IgD-negative memory B cell (primary cell): ENCODE results near the gene EMID1. TPM values are rescaled to one million over a fixed set of nuclear protein-coding genes. Genes with fewer than 3 reads are reported as not detected.
A peak's percentile ranks its signal among the peaks of the same experiment; 100 is the strongest.

Source experiments
- H3K27ac Mint-ChIP-seq, 3 donors: one replicate each; pipeline ENCODE4 v1.8.0; 2020 to 2022; ENCODE audit warnings: mild to moderate bottlenecking in 3 of 3, mixed read lengths in 3 of 3, moderate library complexity in 1 of 3
- H3K27me3 Mint-ChIP-seq: one replicate; pipeline ENCODE4 v1.8.0; 2021; ENCODE audit warnings: mixed read lengths
- H3K36me3 Mint-ChIP-seq: one replicate; pipeline ENCODE4 v1.8.0; 2020; ENCODE audit warnings: mild to moderate bottlenecking, mixed read lengths
- H3K4me1 Mint-ChIP-seq, 3 donors: one replicate each; pipeline ENCODE4 v1.8.0; 2020 to 2022; ENCODE audit warnings: mixed read lengths in 3 of 3, mild to moderate bottlenecking in 1 of 3
- H3K4me3 Mint-ChIP-seq, 4 donors: one replicate each; pipeline ENCODE4 v1.8.0; 2020 to 2022; ENCODE audit warnings: mild to moderate bottlenecking in 4 of 4, mixed read lengths in 4 of 4, moderate library complexity in 3 of 4
- H3K9me3 Mint-ChIP-seq, 3 donors: one replicate each; pipeline ENCODE4 v1.8.0; 2020 to 2021; ENCODE audit warnings: mixed read lengths in 3 of 3, mild to moderate bottlenecking in 1 of 3
- polyA plus RNA-seq: library from polyadenylated mRNA; unstranded; fragments of 300-500 nt; fragmentation: Illumina TruSeq; gene quantifications from one replicate; pipeline ENCODE4 v1.2.3, GENCODE V29; 2021

The EMID1 gene
- polyA plus RNA-seq, 1 donor from 2014 or later = not detected

GRCh38 chr22:29266564-29267461 lies 61.1 kb downstream of the EMID1 start:
- Mint-ChIP-seq H3K4me1 (peaks cover 21 to 47% (median 31%) of the 10 kb centered on the region in 3 donors), H3K27me3 (no peaks in the 10 kb centered on the region), H3K27ac (peak overlapping the region; percentile 63 to 99 (median 98)), H3K36me3 (peaks cover 8% of the 10 kb centered on the region), H3K9me3 (no peaks in the 10 kb centered on the region), H3K4me3 (peak overlapping the region; percentile 94 to 99 (median 98))

DNA sequence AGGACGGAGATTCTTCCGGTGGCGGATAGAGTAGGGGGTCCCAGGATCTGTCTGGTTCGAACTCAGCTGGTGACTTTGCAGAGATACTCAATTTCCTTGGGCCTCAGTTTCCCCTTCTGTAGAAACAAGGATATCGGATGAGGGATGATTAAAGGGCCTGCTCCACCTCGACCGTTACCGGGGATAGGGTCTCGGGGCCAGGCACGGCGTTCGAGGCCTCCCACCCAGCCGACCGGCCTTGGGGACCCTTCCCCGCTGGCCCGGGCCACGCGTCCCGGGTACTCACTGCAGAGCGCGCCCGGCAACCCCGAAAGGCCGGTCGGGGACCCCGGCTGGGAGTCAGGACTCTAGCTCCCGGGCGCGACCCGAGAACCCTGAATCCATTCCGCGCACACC lies 61.8 kb downstream of the EMID1 start:
- H3K4me3 Mint-ChIP-seq = peak overlapping the region; percentile 94 to 99 (median 98)

DNA sequence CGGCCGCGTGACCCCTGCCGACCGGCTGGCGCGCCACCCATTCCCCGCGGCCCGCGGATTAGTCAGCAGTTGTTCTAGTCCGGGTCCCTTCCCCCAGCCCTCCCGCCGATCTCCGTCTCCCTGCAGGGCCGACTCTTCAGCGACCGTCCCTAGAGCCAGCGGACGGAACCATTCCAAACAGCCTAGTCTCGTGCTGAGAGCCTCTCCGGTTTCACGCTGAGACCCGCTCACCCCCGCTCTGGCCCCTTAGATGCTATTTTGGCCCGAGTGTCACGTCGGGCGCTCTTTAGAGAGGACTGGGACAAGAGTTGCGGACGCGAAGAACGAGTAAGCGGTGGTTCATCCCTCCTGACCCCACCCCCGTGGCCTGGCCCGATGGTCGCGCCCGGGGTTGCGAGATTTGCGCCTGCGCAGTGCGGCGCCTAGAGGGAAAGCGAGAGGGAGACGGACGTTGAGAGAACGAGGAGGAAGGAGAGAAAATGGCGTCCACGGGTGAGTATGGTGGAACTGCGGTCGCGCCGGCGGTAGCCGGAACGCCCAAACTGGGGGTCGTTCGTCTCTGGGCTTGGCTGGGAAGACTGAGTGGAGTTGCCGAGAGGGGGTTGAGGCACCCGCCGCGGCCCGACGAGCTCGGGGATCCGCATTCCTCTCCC lies 62.3 kb downstream of the EMID1 start, which contains the start of the genes EWSR1 and RHBDD3:
EWSR1 (plus strand) TSS at position 411 of the 653 bp plus-strand sequence; CDS start at position 480, 69 bp downstream.
RHBDD3 (minus strand) TSS at position 124 of the 653 bp plus-strand sequence. CDS start 2,355 bp downstream, outside the sequence.
- H3K4me3 Mint-ChIP-seq = peak within 1 kb of the TSS; percentile 94 to 99 (median 98)
- no peaks in the 10 kb centered on the region for H3K27me3 Mint-ChIP-seq
- H3K27ac Mint-ChIP-seq = peak within 1 kb of the TSS; percentile 98 to 100 (median 99)
- peaks cover 29 to 55% (median 43%) of the 10 kb centered on the region in 3 donors for H3K4me1 Mint-ChIP-seq
- peaks cover 8% of the 10 kb centered on the region for H3K36me3 Mint-ChIP-seq
- H3K9me3 Mint-ChIP-seq = no peaks in the 10 kb centered on the region

More for the DNA sequence above, 61.8 kb downstream of the EMID1 start:
- Mint-ChIP-seq H3K9me3 (no peaks in the 10 kb centered on the region), H3K36me3 (peaks cover 8% of the 10 kb centered on the region), H3K27ac (peak overlapping the region; percentile 98 to 100 (median 99)), H3K4me1 (peaks cover 24 to 50% (median 38%) of the 10 kb centered on the region in 3 donors), H3K27me3 (no peaks in the 10 kb centered on the region)

DNA sequence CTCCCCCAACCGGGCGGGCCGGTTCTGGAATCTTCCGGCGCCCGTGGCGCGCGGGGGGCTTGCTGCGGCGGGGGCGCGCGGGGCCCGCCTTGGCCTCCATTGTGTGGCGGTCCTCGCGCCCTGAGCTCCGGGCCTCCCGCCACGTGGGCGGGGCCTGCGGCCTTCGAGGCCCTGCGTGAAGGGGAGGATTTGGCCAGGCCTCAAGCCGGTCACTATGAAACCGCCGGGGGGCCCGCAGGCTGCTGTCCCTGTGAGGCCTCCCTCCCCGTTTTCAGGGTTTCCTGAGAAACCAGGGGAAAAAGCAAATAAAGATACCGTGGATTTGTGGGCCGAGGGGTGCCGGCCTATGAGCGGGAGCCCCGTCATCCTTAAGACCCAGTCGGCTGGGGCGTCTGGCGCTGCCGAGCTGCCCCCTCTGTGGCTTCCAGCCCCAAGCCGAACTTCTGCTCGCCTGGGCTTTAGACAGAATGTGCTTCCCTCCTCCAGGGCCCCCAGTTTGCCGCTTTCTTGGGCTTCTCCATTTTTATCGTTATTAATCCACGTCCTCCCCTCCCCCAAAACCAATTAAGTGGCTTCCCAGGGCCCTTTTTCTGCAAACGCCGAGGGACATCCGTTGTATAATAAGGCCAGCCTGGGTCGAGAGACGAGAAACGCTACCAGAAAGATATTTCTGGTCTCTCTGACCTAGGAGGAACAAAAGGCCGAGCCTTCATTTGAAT lies 63.0 kb downstream of the EMID1 start:
- Mint-ChIP-seq H3K36me3 (peaks cover 8% of the 10 kb centered on the region), H3K9me3 (no peaks in the 10 kb centered on the region), H3K4me3 (peak overlapping the region; percentile 94 to 99 (median 98)), H3K27me3 (no peaks in the 10 kb centered on the region), H3K4me1 (peaks cover 33 to 62% (median 48%) of the 10 kb centered on the region in 3 donors), H3K27ac (peak overlapping the region; percentile 98 to 100 (median 99))

DNA sequence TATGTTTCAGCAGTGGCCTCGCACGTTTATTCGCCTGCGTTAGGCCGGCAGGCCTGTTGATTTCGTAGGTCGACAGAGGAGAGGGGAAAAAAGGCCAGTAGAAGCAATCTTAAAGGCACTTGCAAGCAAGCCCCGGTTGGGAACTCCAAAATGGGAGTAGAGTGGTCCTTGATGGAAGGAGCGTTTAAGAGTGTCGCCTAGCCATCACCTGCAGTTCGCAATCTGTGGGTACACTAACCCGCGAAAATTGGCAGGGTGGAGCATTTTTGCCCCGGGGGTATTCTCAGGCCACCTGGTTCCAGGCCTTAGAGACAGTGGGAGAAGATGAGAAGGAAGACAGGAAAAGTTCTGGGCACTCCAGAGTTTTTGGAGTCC lies 63.5 kb downstream of the EMID1 start:
- H3K36me3 Mint-ChIP-seq = peaks cover 8% of the 10 kb centered on the region
- peaks cover 33 to 62% (median 49%) of the 10 kb centered on the region in 3 donors for H3K4me1 Mint-ChIP-seq
- no peaks in the 10 kb centered on the region for H3K9me3 Mint-ChIP-seq
- H3K27me3 Mint-ChIP-seq = no peaks in the 10 kb centered on the region
- H3K4me3 Mint-ChIP-seq = peak overlapping the region; percentile 94 to 99 (median 98)
- peak overlapping the region; percentile 98 to 100 (median 99) for H3K27ac Mint-ChIP-seq

GRCh38 chr22:29269731-29270474 lies 64.2 kb downstream of the EMID1 start:
- H3K4me1 Mint-ChIP-seq = peaks cover 34 to 69% (median 53%) of the 10 kb centered on the region in 3 donors
- no peaks in the 10 kb centered on the region for H3K27me3 Mint-ChIP-seq
- no peaks in the 10 kb centered on the region for H3K9me3 Mint-ChIP-seq
- H3K4me3 Mint-ChIP-seq = peak overlapping the region; percentile 94 to 99 (median 98)
- peak overlapping the region; percentile 98 to 100 (median 99) for H3K27ac Mint-ChIP-seq
- H3K36me3 Mint-ChIP-seq = peaks cover 8% of the 10 kb centered on the region

- Mint-ChIP-seq H3K4me1 (peaks cover 34 to 71% (median 55%) of the 10 kb centered on the region in 3 donors), H3K36me3 (peaks cover 8% of the 10 kb centered on the region), H3K9me3 (no peaks in the 10 kb centered on the region), H3K4me3 (peak overlapping the region; percentile 94 to 99 (median 98)), H3K27ac (peak overlapping the region; percentile 34 to 99 (median 98)), H3K27me3 (no peaks in the 10 kb centered on the region)
These were observed 65.0 kb downstream of the EMID1 start for GRCh38 chr22:29270475-29271271.

- H3K4me3 Mint-ChIP-seq = peak overlapping the region in 3 of 4 donors; percentile 2 to 90 (median 43)
- H3K4me1 Mint-ChIP-seq = peaks cover 29 to 75% (median 59%) of the 10 kb centered on the region in 3 donors
- H3K27ac Mint-ChIP-seq = peak overlapping the region in 1 of 3 donors; percentile 17
- H3K9me3 Mint-ChIP-seq = no peaks in the 10 kb centered on the region
- no peaks in the 10 kb centered on the region for H3K27me3 Mint-ChIP-seq
- H3K36me3 Mint-ChIP-seq = peaks cover 5% of the 10 kb centered on the region
These were observed 66.9 kb downstream of the EMID1 start for GRCh38 chr22:29272624-29273023.

- no peaks in the 10 kb centered on the region for H3K9me3 Mint-ChIP-seq
- peaks cover 26 to 59% (median 53%) of the 10 kb centered on the region in 3 donors for H3K4me1 Mint-ChIP-seq
- no peak overlapping the region for H3K4me3 Mint-ChIP-seq
- H3K36me3 Mint-ChIP-seq = no peaks in the 10 kb centered on the region
- H3K27ac Mint-ChIP-seq = no peak overlapping the region
- no peaks in the 10 kb centered on the region for H3K27me3 Mint-ChIP-seq
These were observed 69.5 kb downstream of the EMID1 start for GRCh38 chr22:29275167-29275566.

DNA sequence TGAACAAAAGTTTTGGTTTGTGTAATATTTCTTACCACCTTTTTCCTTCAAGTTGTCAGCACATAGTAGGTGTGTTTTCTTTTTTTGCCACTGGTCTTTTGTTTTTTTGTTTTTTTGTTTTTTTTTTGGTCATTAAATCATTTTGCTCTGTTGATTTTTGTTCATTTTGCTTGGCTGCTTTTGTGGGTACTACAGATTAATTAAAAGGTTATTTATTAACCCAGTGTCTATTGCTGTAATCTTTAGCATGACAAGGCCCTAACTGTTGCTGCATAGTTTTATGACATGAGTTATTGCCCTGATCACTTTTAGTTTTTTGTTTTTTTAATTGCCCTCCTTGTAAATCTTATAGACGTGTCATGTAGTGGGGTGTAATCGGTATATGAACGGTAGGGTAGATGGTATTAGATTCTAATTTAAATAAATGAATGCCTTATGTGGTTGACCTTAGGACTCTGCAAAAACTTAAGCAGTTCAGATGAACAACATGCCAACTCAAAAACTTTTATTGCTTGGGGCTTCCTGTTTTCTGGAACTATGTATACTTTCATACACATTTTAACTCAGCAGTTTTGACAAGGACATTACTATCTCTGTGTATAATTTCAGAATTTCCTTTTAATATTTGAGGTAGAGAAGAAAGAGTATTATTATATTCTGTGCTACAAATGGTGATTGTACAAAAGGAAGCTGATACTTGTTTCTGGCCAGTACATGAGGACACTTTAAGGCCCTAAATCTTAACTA lies 70.3 kb downstream of the EMID1 start:
- H3K27me3 Mint-ChIP-seq = no peaks in the 10 kb centered on the region
- H3K4me3 Mint-ChIP-seq = peak overlapping the region in 1 of 4 donors; percentile 20
- peaks cover 18 to 51% (median 45%) of the 10 kb centered on the region in 3 donors for H3K4me1 Mint-ChIP-seq
- no peaks in the 10 kb centered on the region for H3K9me3 Mint-ChIP-seq
- no peaks in the 10 kb centered on the region for H3K36me3 Mint-ChIP-seq
- peak overlapping the region in 1 of 3 donors; percentile 40 for H3K27ac Mint-ChIP-seq

DNA sequence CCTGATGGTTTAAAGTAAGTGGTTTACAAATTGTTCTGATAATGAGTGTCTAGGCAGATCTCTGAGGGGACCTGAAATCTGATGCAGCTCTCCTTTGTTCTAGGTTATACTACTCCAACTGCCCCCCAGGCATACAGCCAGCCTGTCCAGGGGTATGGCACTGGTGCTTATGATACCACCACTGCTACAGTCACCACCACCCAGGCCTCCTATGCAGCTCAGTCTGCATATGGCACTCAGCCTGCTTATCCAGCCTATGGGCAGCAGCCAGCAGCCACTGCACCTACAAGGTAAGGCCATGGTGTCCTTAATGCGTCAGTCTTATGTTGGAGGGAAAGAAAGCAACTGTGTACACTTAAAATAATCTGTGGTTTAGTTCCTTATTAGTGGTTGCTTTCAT lies 72.2 kb downstream of the EMID1 start:
- Mint-ChIP-seq H3K27ac (peak overlapping the region in 2 of 3 donors; percentile 59 to 67), H3K4me1 (peaks cover 6 to 36% (median 26%) of the 10 kb centered on the region in 3 donors), H3K9me3 (no peaks in the 10 kb centered on the region), H3K36me3 (peaks cover 1% of the 10 kb centered on the region), H3K27me3 (no peaks in the 10 kb centered on the region), H3K4me3 (no peak overlapping the region)

- Mint-ChIP-seq H3K4me1 (peaks cover 0 to 9% (median 8%) of the 10 kb centered on the region in 3 donors), H3K4me3 (no peak overlapping the region), H3K36me3 (peaks cover 6% of the 10 kb centered on the region), H3K9me3 (no peaks in the 10 kb centered on the region), H3K27ac (peak overlapping the region in 2 of 3 donors; percentile 10 to 67), H3K27me3 (no peaks in the 10 kb centered on the region)
These were observed 78.5 kb downstream of the EMID1 start for GRCh38 chr22:29284196-29284595.
